Effector memory CD8-positive, alpha-beta T cell (primary cell): ENCODE measurements around the gene CCND1.
"Not testable (repeated sequence)": the region's sequence is repeated elsewhere in the genome, so short reads cannot be mapped to it uniquely, and the experiment has no call there.

Experiments used
- ATAC-seq: fragments of 150-1000 bp; cut with Tn5 transposase; replicated peaks from 2 replicates; pipeline ENCODE4 v1.10.0; 2021; ENCODE audit warnings: mild to moderate bottlenecking, moderate library complexity
- DNase-seq, 3 experiments: peaks; one replicate each; pipeline ENCODE4 v3.0.0; 2021
- H3K27ac Mint-ChIP-seq, 2 donors: one replicate each; pipeline ENCODE4 v1.8.0; 2022; ENCODE audit warnings: mild to moderate bottlenecking in 2 of 2, mixed read lengths in 2 of 2, moderate library complexity in 2 of 2
- H3K27me3 Mint-ChIP-seq, 2 donors: one replicate each; pipeline ENCODE4 v1.8.0; 2022; ENCODE audit warnings: mixed read lengths in 2 of 2
- H3K36me3 Mint-ChIP-seq: one replicate; pipeline ENCODE4 v1.8.0; 2022; ENCODE audit warnings: mild to moderate bottlenecking, moderate library complexity, mixed read lengths; ENCODE audit not compliant: insufficient read depth
- H3K4me1 Mint-ChIP-seq, 2 donors: one replicate each; pipeline ENCODE4 v1.8.0; 2022; ENCODE audit warnings: low read depth in 2 of 2, mixed read lengths in 2 of 2
- H3K4me3 Mint-ChIP-seq, 2 donors: one replicate each; pipeline ENCODE4 v1.8.0; 2022; ENCODE audit warnings: mild to moderate bottlenecking in 2 of 2, mixed read lengths in 2 of 2, moderate library complexity in 2 of 2
- H3K9me3 Mint-ChIP-seq, 2 donors: one replicate each; pipeline ENCODE4 v1.8.0; 2022; ENCODE audit warnings: mixed read lengths in 2 of 2

Gene CCND1

GRCh38 chr11:69691463-69691862 is 50.5 kb downstream of the CCND1 start:
- Mint-ChIP-seq H3K9me3 (no peaks in the 10 kb centered on the region), H3K27me3 (peaks cover 69 to 84% of the 10 kb centered on the region in 2 donors), H3K4me3 (no peak overlapping the region), H3K36me3 (no peaks in the 10 kb centered on the region), H3K4me1 (no peaks in the 10 kb centered on the region), H3K27ac (no peak overlapping the region)
- ATAC-seq = no peak
- DNase-seq = no peak

GRCh38 chr11:69692422-69692821 is 51.5 kb downstream of the CCND1 start:
- Mint-ChIP-seq H3K27me3 (peaks cover 79 to 93% of the 10 kb centered on the region in 2 donors), H3K36me3 (no peaks in the 10 kb centered on the region), H3K9me3 (no peaks in the 10 kb centered on the region), H3K4me3 (no peak overlapping the region), H3K4me1 (no peaks in the 10 kb centered on the region), H3K27ac (no peak overlapping the region)
- ATAC-seq = no peak
- DNase-seq = no peak

DNA sequence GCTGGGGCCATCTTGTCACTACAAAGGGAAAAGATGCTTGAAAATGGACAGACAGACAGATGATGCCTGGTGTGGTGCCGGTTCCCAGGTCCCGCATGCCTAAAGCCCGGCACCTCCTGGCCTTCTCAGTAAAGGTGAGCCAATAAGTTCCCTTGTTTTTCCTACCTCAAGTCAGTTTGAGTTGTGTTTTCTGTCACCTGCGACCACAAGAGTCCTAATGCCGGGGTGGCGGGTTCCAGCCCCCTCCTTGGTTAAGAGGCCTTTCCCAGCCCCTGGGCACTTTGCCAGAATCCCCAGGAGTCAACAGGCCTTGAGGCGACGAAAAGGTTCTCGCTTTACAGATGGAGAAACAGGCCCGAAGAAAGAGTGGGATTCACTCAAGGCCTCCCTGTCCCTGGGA is 53.8 kb downstream of the CCND1 start:
- no peak for DNase-seq
- Mint-ChIP-seq H3K36me3 (no peaks in the 10 kb centered on the region), H3K9me3 (no peaks in the 10 kb centered on the region), H3K4me1 (no peaks in the 10 kb centered on the region), H3K27ac (no peak overlapping the region), H3K4me3 (no peak overlapping the region), H3K27me3 (peaks cover 81 to 95% of the 10 kb centered on the region in 2 donors)
- no peak for ATAC-seq

- H3K9me3 Mint-ChIP-seq = no peaks in the 10 kb centered on the region
- H3K4me1 Mint-ChIP-seq = no peaks in the 10 kb centered on the region
- H3K27ac Mint-ChIP-seq = no peak overlapping the region
- H3K36me3 Mint-ChIP-seq = no peaks in the 10 kb centered on the region
- DNase-seq (no peak), ATAC-seq (no peak)
- H3K4me3 Mint-ChIP-seq = no peak overlapping the region
- H3K27me3 Mint-ChIP-seq = peaks cover 83 to 95% of the 10 kb centered on the region in 2 donors
Observed at GRCh38 chr11:69695581-69695980, 54.6 kb downstream of the CCND1 start.

GRCh38 chr11:69695995-69696394 is 55.0 kb downstream of the CCND1 start:
- not testable (repeated sequence) for H3K4me1 Mint-ChIP-seq, H3K36me3 Mint-ChIP-seq, H3K9me3 Mint-ChIP-seq, ATAC-seq, DNase-seq, H3K4me3 Mint-ChIP-seq
- H3K27ac Mint-ChIP-seq = peak overlapping the region in 1 of 2 donors; percentile 38
- peaks cover 83 to 95% of the 10 kb centered on the region in 2 donors for H3K27me3 Mint-ChIP-seq

- no peaks in the 10 kb centered on the region for H3K4me1 Mint-ChIP-seq
- H3K9me3 Mint-ChIP-seq = no peaks in the 10 kb centered on the region
- H3K4me3 Mint-ChIP-seq = no peak overlapping the region
- H3K36me3 Mint-ChIP-seq = no peaks in the 10 kb centered on the region
- DNase-seq (no peak), ATAC-seq (no peak)
- peak overlapping the region in 1 of 2 donors; percentile 38 for H3K27ac Mint-ChIP-seq
- peaks cover 74 to 91% of the 10 kb centered on the region in 2 donors for H3K27me3 Mint-ChIP-seq
Observed at GRCh38 chr11:69696749-69697468, 56.0 kb downstream of the CCND1 start.

DNA sequence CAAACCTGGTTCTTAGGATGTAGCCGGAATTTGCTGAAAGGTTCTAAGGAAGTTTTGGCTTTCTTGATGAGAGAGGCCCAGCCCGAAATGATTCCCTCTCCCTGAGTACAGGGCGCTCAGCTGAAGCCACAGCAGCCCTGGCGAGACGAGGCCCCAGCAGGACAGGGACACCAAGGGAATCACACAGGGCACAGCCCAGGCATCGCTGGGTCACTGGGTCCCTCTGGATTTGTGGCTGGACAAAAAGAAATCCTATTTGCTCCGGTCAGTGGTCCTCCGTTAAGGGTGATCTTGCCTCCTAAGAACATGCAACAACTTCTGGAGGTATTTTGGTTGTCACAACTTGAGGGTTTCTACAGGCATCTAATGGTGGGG is 56.5 kb downstream of the CCND1 start:
- Mint-ChIP-seq H3K9me3 (no peaks in the 10 kb centered on the region), H3K27ac (no peak overlapping the region), H3K4me3 (no peak overlapping the region), H3K4me1 (no peaks in the 10 kb centered on the region), H3K27me3 (peaks cover 70 to 85% of the 10 kb centered on the region in 2 donors), H3K36me3 (no peaks in the 10 kb centered on the region)
- ATAC-seq (no peak), DNase-seq (no peak)

- Mint-ChIP-seq H3K36me3 (no peaks in the 10 kb centered on the region), H3K27ac (no peak overlapping the region), H3K4me1 (no peaks in the 10 kb centered on the region), H3K4me3 (no peak overlapping the region), H3K9me3 (no peaks in the 10 kb centered on the region), H3K27me3 (peaks cover 70 to 83% of the 10 kb centered on the region in 2 donors)
- DNase-seq (no peak), ATAC-seq (no peak)
Observed at GRCh38 chr11:69697861-69698260, 56.9 kb downstream of the CCND1 start.

- peaks cover 0 to 2% of the 10 kb centered on the region in 2 donors for H3K4me1 Mint-ChIP-seq
- DNase-seq = no peak
- peaks cover 71 to 84% of the 10 kb centered on the region in 2 donors for H3K27me3 Mint-ChIP-seq
Observed at GRCh38 chr11:69698362-69698761, 57.4 kb downstream of the CCND1 start.

GRCh38 chr11:69699213-69699612 is 58.3 kb downstream of the CCND1 start:
- H3K4me3 Mint-ChIP-seq = no peak overlapping the region
- H3K27me3 Mint-ChIP-seq = peaks cover 65 to 79% of the 10 kb centered on the region in 2 donors
- H3K9me3 Mint-ChIP-seq = no peaks in the 10 kb centered on the region
- H3K27ac Mint-ChIP-seq = no peak overlapping the region
- DNase-seq (no peak), ATAC-seq (no peak)
- no peaks in the 10 kb centered on the region for H3K36me3 Mint-ChIP-seq
- peaks cover 0 to 2% of the 10 kb centered on the region in 2 donors for H3K4me1 Mint-ChIP-seq

More at GRCh38 chr11:69698362-69698761, 57.4 kb downstream of the CCND1 start:
- no peaks in the 10 kb centered on the region for H3K36me3 Mint-ChIP-seq
- H3K4me3 Mint-ChIP-seq = no peak overlapping the region
- no peak overlapping the region for H3K27ac Mint-ChIP-seq
- no peak for ATAC-seq
- no peaks in the 10 kb centered on the region for H3K9me3 Mint-ChIP-seq

- ATAC-seq = no peak
- no peak for DNase-seq
- no peak overlapping the region for H3K27ac Mint-ChIP-seq
- H3K27me3 Mint-ChIP-seq = peaks cover 61 to 70% of the 10 kb centered on the region in 2 donors
- H3K36me3 Mint-ChIP-seq = no peaks in the 10 kb centered on the region
- no peaks in the 10 kb centered on the region for H3K9me3 Mint-ChIP-seq
- H3K4me3 Mint-ChIP-seq = no peak overlapping the region
- H3K4me1 Mint-ChIP-seq = peaks cover 0 to 2% of the 10 kb centered on the region in 2 donors
Observed at GRCh38 chr11:69700278-69701140, 59.6 kb downstream of the CCND1 start.

GRCh38 chr11:69702239-69702691 is 61.3 kb downstream of the CCND1 start:
- no peaks in the 10 kb centered on the region for H3K9me3 Mint-ChIP-seq
- DNase-seq (no peak), ATAC-seq (no peak)
- no peaks in the 10 kb centered on the region for H3K36me3 Mint-ChIP-seq
- H3K27ac Mint-ChIP-seq = no peak overlapping the region
- H3K4me3 Mint-ChIP-seq = no peak overlapping the region
- H3K27me3 Mint-ChIP-seq = peaks cover 60 to 70% of the 10 kb centered on the region in 2 donors
- H3K4me1 Mint-ChIP-seq = peaks cover 3 to 12% of the 10 kb centered on the region in 2 donors

- ATAC-seq (no peak), DNase-seq (no peak)
- Mint-ChIP-seq H3K27me3 (peaks cover 57 to 70% of the 10 kb centered on the region in 2 donors), H3K4me1 (peaks cover 3 to 12% of the 10 kb centered on the region in 2 donors), H3K27ac (no peak overlapping the region), H3K36me3 (no peaks in the 10 kb centered on the region), H3K4me3 (peak overlapping the region in 1 of 2 donors; percentile 44), H3K9me3 (no peaks in the 10 kb centered on the region)
Observed at GRCh38 chr11:69702769-69703452, 62.0 kb downstream of the CCND1 start.
